ENCODE measurements around the gene WDR27. TPM values are rescaled to one million over a fixed set of nuclear protein-coding genes. Genes with fewer than 3 reads are reported as not detected.
"Not testable (repeated sequence)": the region's sequence is repeated elsewhere in the genome, so short reads cannot be mapped to it uniquely, and the experiment has no call there.

WDR27 gene
- total and polyA plus RNA-seq, 9 donors: 16.6 to 53.4 (median 38.7) TPM

- no peak overlapping the region for H3K27ac ChIP-seq
- no peak for DNase-seq
- intact Hi-C loops (cut with DNase I): no loop called here
- H3K4me1 ChIP-seq (ENCODE audit: insufficient read depth): peaks cover 2% of the 10 kb centered on the region
- TF ChIP-seq CTCF (IDR thresholded peaks at IDR 0.05) (no peak), POLR2A (IDR thresholded peaks at IDR 0.05) (no peak), EP300 (IDR thresholded peaks at IDR 0.05) (no peak)
- H3K36me3 ChIP-seq: no peaks in the 10 kb centered on the region
- H3K4me3 ChIP-seq: no peak overlapping the region
- H3K27me3 ChIP-seq: no peaks in the 10 kb centered on the region
- 9 to 35% (median 14%) methylated on average over 1 of the region's 1 CpG for WGBS, 3 donors
- no peaks in the 10 kb centered on the region for H3K9me3 ChIP-seq
These were observed 97.8 kb downstream of the WDR27 start for GRCh38 chr6:169604076-169604475.

- H3K36me3 ChIP-seq; intact Hi-C loops (cut with DNase I); H3K9me3 ChIP-seq; H3K27me3 ChIP-seq; H3K4me1 ChIP-seq (ENCODE audit: insufficient read depth); H3K27ac ChIP-seq; DNase-seq; H3K4me3 ChIP-seq: not testable (repeated sequence)
- 94 to 100% (median 96%) methylated on average over 1 of the region's 1 CpG for WGBS, 3 donors
These were observed 100.7 kb downstream of the WDR27 start for GRCh38 chr6:169601129-169601528.

GRCh38 chr6:169592558-169592957 lies 109.3 kb downstream of the WDR27 start:
- H3K4me1 ChIP-seq (ENCODE audit: insufficient read depth): peaks cover 3% of the 10 kb centered on the region
- WGBS, 3 donors: 24 to 31% (median 29%) methylated on average over 1 of the region's 1 CpG
- no peaks in the 10 kb centered on the region for H3K27me3 ChIP-seq
- no peak for DNase-seq
- no peak overlapping the region for H3K4me3 ChIP-seq
- TF ChIP-seq CTCF (IDR thresholded peaks at IDR 0.05) (no peak), POLR2A (IDR thresholded peaks at IDR 0.05) (no peak), EP300 (IDR thresholded peaks at IDR 0.05) (no peak)
- H3K36me3 ChIP-seq: no peaks in the 10 kb centered on the region
- H3K9me3 ChIP-seq: no peaks in the 10 kb centered on the region
- intact Hi-C loops (cut with DNase I): no loop called here
- H3K27ac ChIP-seq: no peak overlapping the region

GRCh38 chr6:169591616-169592015 lies 110.2 kb downstream of the WDR27 start:
- Histone ChIP-seq H3K9me3 (no peaks in the 10 kb centered on the region), H3K27ac (no peak overlapping the region), H3K4me3 (no peak overlapping the region), H3K27me3 (no peaks in the 10 kb centered on the region), H3K36me3 (no peaks in the 10 kb centered on the region), H3K4me1 (ENCODE audit: insufficient read depth) (peaks cover 3% of the 10 kb centered on the region)
- WGBS, 3 donors: 88 to 95% (median 90%) methylated on average over 4 of the region's 4 CpGs
- intact Hi-C loops (cut with DNase I): no loop called here
- no peak for TF ChIP-seq CTCF (IDR thresholded peaks at IDR 0.05)
- TF ChIP-seq EP300 (IDR thresholded peaks at IDR 0.05): no peak
- no peak for TF ChIP-seq POLR2A (IDR thresholded peaks at IDR 0.05)
- no peak for DNase-seq

- no peaks in the 10 kb centered on the region for H3K27me3 ChIP-seq
- no peaks in the 10 kb centered on the region for H3K36me3 ChIP-seq
- H3K27ac ChIP-seq: no peak overlapping the region
- WGBS, 3 donors: 77 to 85% (median 77%) methylated on average over 10 of the region's 10 CpGs
- H3K4me1 ChIP-seq (ENCODE audit: insufficient read depth): peaks cover 3% of the 10 kb centered on the region
- no peak for TF ChIP-seq EP300 (IDR thresholded peaks at IDR 0.05)
- TF ChIP-seq CTCF (IDR thresholded peaks at IDR 0.05): no peak
- TF ChIP-seq POLR2A (IDR thresholded peaks at IDR 0.05): no peak
- intact Hi-C loops (cut with DNase I): no loop called here
- DNase-seq: no peak
- H3K9me3 ChIP-seq: no peaks in the 10 kb centered on the region
- H3K4me3 ChIP-seq: no peak overlapping the region
These were observed 111.4 kb downstream of the WDR27 start for GRCh38 chr6:169590376-169590939.
